Mesodermal cell (in vitro differentiated cells): Measurements from ENCODE around the gene GPR171.

Experiments used
- H3K27ac ChIP-seq: 2 replicates; pipeline ENCODE4 v1.7.0; 2013; ENCODE audit warnings: mild to moderate bottlenecking, low read depth, low read length, moderate library complexity; ENCODE audit not compliant: severe bottlenecking
- H3K36me3 ChIP-seq: 2 replicates; pipeline ENCODE4 v1.7.1; 2013; ENCODE audit warnings: mild to moderate bottlenecking, low read length, moderate library complexity; ENCODE audit not compliant: control insufficient read depth, insufficient read depth
- H3K4me1 ChIP-seq: one replicate; pipeline ENCODE4 v1.7.1; 2013; ENCODE audit warnings: mild to moderate bottlenecking, low read length; ENCODE audit not compliant: insufficient read depth, control insufficient read depth, poor library complexity, severe bottlenecking
- H3K4me3 ChIP-seq: 2 replicates; pipeline ENCODE4 v1.7.0; 2013; ENCODE audit warnings: low read length, control low read depth, mild to moderate bottlenecking; ENCODE audit not compliant: insufficient read depth, poor library complexity, severe bottlenecking; ENCODE audit errors: extremely low read depth
- H3K9me3 ChIP-seq: 2 replicates; pipeline ENCODE4 v1.7.1; 2013; ENCODE audit warnings: mild to moderate bottlenecking, low read length, moderate library complexity; ENCODE audit not compliant: control insufficient read depth
- WGBS, 2 experiments: methylation state at CpG; one replicate each; pipeline ENCODE4 v1.1.5; 2013; ENCODE audit warnings: missing lambda C conversion rate in 2 of 2; ENCODE audit not compliant: insufficient coverage in 2 of 2; 5-methylcytosine and 5-hydroxymethylcytosine counted together

The GPR171 gene

DNA sequence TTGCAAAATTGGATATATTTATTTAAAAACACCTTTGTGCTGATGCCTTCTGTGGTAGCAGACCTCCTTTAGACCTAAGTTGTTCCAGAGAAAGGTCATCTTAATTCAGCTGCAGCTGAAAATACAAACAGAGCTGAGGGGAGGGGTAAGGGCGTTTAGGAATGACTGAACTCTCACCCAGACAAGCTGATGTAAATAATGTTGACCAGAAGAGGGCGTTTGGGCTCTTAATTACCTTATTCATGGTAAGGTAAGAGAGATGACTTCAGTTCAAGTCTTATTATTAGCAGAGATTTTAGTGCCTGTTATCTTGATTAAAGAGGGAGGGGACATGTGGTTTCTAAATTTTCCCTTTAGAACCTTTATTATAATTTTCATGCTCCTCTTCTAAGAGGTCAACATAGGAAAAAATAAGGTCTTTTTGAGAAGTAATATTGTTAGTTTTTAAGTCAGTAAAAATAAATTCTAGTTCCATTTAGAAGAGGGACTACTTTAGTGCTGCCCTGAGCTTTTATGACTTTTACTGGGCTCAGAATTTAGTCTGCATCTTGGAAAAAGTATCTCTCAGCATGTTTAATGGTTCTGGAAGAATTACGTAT lies 46.3 kb downstream of the GPR171 start:
- WGBS, 2 experiments: 33 to 37% methylated on average over 3 of the region's 3 CpGs
- Histone ChIP-seq H3K9me3 (no peaks in the 10 kb centered on the region), H3K27ac (no peak overlapping the region), H3K4me3 (no peak overlapping the region), H3K36me3 (peaks cover 4% of the 10 kb centered on the region), H3K4me1 (peaks cover 21% of the 10 kb centered on the region)

DNA sequence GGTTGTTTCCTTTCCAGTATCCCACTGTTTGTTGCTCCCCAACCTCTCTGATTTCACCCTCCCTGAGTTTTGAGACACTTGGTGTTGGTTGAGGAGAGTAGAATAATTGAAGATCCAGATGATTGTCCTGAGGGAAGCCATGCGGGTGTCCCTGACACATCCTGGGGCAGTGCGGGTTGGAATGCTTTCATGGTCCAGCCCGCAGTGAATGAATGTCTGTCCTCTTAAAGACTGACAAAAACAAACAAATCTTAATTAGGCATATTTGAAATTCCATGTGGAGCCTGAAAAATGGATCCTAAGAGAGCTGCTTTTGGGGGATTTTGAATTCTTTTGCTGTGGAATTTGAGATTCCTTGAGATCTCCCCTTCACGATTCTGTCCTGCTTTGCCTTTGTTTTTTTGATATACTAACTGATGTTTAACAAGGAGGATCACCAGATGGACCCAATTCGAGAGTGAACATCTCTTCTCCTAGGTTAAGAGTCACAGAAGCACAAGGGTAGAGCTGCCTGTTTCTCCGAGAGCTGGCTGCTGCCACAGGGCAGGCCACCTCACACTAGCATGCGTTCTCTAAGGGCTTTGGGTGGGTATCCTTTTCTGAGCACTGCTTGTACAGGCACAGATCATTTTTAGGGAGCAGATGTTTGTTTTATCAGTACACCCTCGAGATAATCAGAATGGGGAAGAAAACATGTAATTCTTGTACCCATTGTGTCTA lies 47.4 kb downstream of the GPR171 start:
- no peaks in the 10 kb centered on the region for H3K9me3 ChIP-seq
- H3K4me3 ChIP-seq: no peak overlapping the region
- H3K27ac ChIP-seq: peak overlapping the region; percentile 86
- WGBS, 2 experiments: 70 to 75% methylated on average over 3 to 4 of the region's 8 CpGs
- H3K4me1 ChIP-seq: peaks cover 21% of the 10 kb centered on the region
- H3K36me3 ChIP-seq: peaks cover 4% of the 10 kb centered on the region

DNA sequence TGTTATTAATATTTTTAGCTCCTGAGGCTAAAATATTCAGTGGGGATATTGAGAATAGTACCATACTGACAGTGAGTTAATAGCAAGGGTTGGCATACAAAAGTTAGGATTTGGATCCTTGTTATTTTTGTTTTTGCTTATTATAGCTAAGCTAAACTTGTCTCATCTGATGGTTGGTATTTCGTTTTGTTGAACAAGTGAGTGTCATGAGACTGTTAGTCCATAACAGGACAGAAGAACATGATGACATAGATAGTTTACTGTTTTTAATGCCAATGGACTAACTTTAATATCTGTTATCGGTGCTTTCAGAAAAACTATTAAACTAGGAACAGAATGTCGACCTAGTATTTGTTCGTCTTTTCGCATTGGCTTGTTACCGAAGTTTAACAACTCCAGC lies 48.5 kb downstream of the GPR171 start:
- Histone ChIP-seq H3K27ac (peak overlapping the region; percentile 86), H3K9me3 (no peaks in the 10 kb centered on the region), H3K4me1 (peaks cover 21% of the 10 kb centered on the region), H3K36me3 (no peaks in the 10 kb centered on the region), H3K4me3 (no peak overlapping the region)
- WGBS, 2 experiments: 97% methylated on average over 5 of the region's 6 CpGs; no CpG with 5 or more reads in 1 of the 2 experiments

GRCh38 chr3:151152455-151153079 lies 50.4 kb downstream of the GPR171 start:
- no peaks in the 10 kb centered on the region for H3K9me3 ChIP-seq
- no peak overlapping the region for H3K4me3 ChIP-seq
- no peak overlapping the region for H3K27ac ChIP-seq
- peaks cover 21% of the 10 kb centered on the region for H3K4me1 ChIP-seq
- WGBS, 2 experiments: 100% methylated on average over 1 to 2 of the region's 4 CpGs
- no peaks in the 10 kb centered on the region for H3K36me3 ChIP-seq
